GM12875 (cell line): Measurements from ENCODE around the gene SARS1.

Experiments used
- H3K4me3 ChIP-seq: one replicate; pipeline ENCODE4 v1.5.1; 2011; ENCODE audit warnings: low read depth, low read length, control low read depth
- CTCF ChIP-seq: IDR thresholded peaks from 2 replicates; pipeline ENCODE4 v1.5.1; 2011; ENCODE audit warnings: low read depth, mild to moderate bottlenecking, control low read depth, inconsistent platforms, low read length, moderate library complexity, borderline replicate concordance; ENCODE audit not compliant: insufficient read depth

Gene SARS1

GRCh38 chr1:109269981-109270622 lies 56.4 kb downstream of the SARS1 start:
- H3K4me3 ChIP-seq = no peak overlapping the region
- no peak for TF ChIP-seq CTCF

GRCh38 chr1:109270623-109271317 lies 57.1 kb downstream of the SARS1 start:
- no peak overlapping the region for H3K4me3 ChIP-seq
- no peak for TF ChIP-seq CTCF

GRCh38 chr1:109271458-109271857 lies 57.7 kb downstream of the SARS1 start:
- no peak for TF ChIP-seq CTCF
- no peak overlapping the region for H3K4me3 ChIP-seq

- H3K4me3 ChIP-seq = no peak overlapping the region
- no peak for TF ChIP-seq CTCF
These were observed 58.5 kb downstream of the SARS1 start for GRCh38 chr1:109272021-109272799.

GRCh38 chr1:109272831-109273547 lies 59.3 kb downstream of the SARS1 start:
- no peak overlapping the region for H3K4me3 ChIP-seq
- TF ChIP-seq CTCF = no peak

- TF ChIP-seq CTCF = no peak
- H3K4me3 ChIP-seq = no peak overlapping the region
These were observed 60.0 kb downstream of the SARS1 start for GRCh38 chr1:109273570-109274288.
